HG03469 (cell line): ENCODE results near the gene C4orf54.

ENCODE experiments used
- ATAC-seq: cut with Tn5 transposase; IDR thresholded peaks from one replicate; pipeline ENCODE4 v1.9.1; 2021; ENCODE audit warnings: mild to moderate bottlenecking, moderate library complexity, moderate number of reproducible peaks; ENCODE audit not compliant: unreplicated experiment

The C4orf54 gene

DNA sequence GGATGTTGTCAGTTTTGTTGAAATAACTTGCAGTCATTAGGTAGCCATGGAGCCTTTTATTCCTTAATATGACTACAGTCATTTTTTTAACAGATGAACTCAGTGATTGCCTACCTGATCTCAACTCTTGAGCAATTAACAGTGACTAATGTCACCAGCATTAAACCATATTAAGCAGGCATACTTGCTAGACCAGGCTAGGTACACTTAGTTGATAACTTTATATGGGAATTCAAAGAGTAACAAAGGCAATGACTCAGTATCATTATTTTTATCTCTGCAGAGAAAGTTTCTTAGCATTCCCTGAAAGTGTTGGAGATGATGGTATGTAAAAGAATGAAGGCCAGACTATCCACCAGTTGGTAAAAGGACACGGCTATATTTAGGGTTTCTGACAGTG lies at the start of gene C4orf54:
Gene C4orf54, minus strand, starts transcription at position 31 of the 400 bp plus-strand sequence. CDS start 3,180 bp downstream, outside the sequence.
- ATAC-seq, result no peak

DNA sequence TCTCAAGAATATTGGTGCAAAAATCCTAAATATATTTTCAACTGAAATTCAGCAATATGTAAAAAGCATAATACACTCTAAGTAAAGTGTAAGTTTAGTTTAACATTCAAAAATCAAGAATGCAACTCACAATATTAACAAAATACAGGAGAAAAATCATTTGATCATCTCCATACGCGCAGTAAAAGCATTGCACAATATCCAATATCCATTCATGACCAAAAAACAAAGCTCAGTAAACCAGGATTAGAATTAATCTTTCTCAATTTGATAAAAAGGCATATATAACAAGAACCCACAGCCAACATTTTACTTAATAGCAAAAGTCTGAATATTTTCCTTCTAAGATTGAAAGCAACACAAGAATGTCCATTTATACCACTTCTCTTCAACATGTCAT lies 48.3 kb upstream of the C4orf54 start:
- ATAC-seq, result no peak

DNA sequence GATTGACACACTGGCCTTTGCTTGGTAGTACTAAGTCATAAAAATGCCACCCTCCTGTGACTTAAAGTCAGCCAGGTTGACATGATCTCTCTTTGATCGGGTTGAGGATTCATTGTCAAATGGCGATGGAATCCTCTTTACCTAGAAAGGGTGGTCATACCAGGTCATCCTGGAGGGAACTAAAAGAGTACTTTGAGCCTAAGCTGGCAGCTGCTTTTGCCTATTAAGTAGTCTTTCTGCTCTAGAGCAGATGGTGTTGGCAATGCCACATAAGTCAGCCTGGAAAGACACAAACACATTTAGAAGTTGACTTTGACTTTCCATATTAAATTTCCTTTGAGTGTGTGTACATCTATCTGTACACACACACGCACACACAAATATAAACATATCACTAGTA lies 39.2 kb upstream of the C4orf54 start:
- ATAC-seq, result no peak

DNA sequence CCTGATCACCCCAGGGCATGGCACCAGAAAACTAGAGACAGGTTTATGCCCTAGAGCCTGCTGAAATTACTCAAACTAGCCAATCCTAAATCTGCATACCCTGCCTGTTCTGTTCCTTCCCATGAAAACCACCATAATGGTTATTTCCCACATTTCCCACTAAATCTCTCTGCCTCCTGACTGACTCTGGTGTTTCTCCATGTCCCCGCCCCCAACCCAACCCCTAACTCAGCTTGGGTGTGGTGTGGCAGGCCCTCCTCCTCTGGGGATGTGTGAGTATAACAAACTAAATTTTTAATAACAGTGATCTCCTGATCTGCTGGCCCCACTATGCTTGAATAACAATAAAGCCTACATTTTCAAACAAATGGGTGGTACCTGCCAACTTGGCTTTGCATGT lies 35.5 kb upstream of the C4orf54 start:
- no peak for ATAC-seq

DNA sequence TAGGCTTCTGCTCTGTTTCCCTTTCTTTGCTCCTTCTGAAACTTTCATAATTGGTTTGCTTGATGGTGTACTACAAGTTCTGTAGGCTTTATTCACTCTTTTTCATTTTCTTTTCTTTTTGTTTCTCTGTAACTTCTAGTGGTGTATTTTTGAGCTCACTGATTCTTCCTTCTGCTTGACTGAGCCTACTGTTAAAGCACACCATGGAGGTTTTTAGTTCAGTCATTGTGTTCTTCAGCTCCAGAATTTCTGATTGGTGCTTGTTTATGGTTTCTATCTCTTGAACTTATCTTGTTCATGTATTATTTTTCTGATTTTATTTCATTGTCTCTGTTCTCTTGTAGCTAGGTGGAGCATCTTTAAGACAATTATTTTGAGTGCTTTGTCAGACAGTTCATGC lies 33.4 kb upstream of the C4orf54 start:
- ATAC-seq, result no peak

DNA sequence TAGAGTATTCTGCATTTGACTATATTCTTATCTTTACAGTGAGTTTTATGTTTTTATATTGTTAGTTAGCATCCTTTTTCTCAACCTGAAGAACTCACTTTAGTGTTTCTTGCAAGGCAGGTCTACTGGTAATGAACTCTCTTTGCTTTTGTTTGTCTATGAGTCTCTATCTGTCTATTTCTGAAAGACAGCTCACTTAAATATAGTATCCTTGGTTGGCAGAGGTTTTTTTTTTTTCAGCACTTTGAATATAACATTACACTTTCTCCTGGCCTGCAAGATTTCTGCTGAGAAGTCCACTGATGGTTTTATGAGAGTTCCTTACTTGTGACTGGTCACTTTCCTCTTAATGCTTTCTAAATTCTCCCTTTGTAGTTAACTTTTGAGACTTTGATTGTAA lies 32.8 kb upstream of the C4orf54 start:
- ATAC-seq, result no peak

DNA sequence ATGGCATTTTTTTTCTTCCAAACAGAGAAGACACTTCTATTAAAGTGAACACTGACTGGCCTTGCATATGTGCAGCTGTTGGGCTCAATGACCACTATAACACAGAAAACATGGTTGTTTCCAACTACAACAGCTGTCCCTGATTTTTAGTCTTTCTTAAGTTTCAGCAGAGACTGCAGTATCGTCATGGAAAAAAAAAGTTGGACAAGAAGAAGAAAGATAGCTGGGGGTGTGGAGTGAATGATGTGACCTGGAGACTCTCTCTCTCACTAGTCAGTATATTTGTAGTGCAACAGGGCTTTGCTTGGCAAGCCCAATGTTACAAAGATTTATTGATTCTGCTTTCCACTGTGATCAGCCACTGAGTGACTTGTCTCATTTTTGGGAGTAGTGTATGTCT lies 29.5 kb upstream of the C4orf54 start:
- no peak for ATAC-seq

DNA sequence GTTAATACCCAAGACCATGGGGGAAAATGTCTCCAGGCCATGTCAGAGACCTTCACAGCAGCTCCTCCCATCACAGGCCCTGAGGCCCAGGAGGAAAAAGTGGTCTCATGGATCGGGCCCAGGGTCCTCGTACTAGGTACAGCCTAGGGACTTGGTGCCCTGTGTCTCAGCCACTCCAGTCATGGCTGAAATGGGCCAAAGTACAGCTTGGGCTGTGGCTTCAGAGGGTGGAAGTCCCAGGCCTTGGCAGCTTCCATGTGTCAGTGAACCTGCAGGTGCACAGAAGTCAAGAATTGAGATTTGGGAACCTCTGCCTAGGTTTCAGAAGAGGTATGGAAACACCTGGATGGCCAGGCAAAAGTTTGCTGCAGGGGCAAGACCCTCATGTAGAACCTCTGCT lies 27.6 kb upstream of the C4orf54 start:
- no peak for ATAC-seq

DNA sequence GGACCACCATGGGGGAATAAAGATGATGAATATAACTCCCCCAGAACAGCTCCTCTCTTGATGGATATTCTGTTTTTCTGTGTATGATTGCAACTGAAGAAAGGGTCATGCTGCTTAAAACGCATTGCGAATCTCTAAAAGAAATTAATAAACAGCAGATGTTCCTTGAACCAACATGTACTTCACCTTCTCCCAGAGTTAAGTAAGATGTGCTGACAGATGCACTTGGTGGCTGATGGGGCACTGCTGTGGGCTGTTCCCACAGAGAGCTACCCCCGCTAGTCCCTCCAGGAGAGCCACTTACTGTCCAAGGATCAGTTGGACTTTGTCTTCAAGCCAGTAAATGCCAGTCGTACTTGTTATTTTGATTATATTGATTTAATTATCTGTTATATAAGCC lies 26.3 kb upstream of the C4orf54 start:
- no peak for ATAC-seq

DNA sequence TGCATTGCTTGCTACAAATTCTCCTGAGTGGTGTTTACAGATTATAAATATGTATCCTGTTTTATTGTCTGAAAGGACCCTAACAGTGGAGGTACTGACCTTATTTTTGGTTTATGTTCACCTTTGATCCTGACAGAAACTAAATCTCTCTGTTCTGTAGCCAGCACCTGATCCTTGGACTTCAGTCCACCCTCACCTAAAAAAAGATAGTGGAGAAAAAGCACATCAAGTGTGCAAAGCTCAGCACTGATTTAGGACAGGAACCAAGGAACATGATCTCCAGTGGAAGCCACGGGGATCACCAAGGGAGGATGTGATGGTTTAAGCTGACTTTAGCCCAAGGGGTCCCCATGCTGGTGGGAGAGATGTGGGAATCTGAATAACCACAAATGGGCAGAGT lies 22.3 kb upstream of the C4orf54 start:
- no peak for ATAC-seq

DNA sequence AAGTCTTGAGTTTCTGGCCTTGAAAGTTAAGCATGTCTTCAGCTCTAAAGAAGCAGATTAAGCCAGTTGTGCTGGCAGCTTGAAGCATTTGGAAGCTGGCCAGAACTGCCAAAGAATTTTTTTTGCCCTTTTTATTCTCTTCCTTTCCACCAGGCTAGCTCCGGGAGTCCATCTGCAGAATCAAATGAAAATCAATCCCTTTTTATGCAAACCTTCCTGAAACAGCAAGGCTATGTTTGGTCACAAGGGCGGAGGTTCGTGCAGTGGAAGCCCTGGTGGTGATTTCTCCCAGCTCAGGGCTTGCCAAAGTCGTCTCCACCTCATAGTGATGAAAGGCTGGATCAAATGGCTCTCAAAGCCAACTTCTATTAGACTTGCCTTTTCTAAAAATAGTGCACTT lies 21.6 kb upstream of the C4orf54 start:
- no peak for ATAC-seq

DNA sequence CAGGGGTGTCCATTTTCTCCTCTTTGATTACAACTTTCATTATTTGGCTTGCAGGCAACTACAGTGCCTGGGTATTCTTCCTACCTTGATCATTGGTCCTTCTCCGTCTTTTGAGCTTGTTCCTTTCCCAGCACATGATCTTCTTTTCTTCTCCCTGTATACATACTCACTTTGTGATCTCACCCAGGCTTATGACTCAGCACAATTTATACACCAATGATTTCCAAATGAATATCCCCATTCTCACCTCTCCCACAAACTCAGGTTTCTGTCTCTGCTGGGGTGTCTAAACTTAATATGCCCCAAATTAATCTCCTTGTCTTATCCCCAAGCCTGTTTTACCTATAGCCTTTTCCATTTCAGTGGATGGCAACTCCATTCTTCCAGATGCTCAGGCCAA lies 19.5 kb upstream of the C4orf54 start:
- no peak for ATAC-seq

DNA sequence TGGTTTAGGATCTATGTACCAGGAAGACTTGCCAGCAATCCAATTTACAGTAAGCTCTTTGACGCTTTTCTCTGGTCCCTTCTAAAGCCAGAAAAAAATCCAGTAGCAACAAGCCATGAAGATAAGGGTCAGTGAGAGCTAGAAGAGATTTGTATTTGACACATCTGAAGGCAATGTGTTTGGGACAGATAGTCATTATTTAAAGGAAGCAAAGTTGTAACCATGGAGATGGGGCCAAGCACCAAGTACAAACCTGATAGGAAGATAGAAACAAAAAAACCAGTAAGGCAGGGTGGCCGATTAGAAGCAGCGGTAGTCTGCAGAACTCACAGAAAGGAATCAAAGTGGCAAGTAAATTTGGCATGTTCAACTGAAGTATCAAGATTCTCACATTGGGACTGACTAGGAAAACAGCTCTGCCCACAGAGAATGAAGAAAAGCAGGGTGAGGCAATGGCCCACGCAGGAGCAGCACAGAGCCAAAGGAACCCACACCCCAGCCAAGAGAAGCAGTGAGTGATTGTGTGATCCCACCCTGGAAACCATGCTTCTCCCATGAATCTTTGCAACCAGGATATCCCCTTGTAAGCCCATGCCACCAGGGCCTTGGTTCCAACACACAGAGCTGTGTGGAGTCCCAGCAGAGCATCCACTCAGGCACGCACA lies 12.9 kb upstream of the C4orf54 start:
- ATAC-seq, result no peak

DNA sequence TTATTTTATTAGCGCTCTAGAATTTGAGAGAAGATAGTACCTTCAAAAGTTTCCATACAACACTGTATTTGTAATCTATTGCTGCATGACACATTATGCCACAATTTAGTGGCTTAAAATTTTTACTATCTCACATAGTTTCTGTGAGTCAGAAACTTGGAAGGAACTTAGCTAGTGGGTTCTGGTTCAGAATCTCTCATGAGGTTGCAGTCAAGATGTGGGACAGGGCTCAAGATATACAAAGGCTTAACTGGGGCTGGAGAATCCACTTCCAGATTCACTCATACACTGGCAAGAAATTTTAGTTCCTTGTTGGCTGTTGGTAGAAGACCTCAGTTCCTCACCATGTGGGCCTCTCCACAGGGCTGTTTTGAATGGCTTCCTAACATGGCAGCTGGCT lies 11.5 kb upstream of the C4orf54 start:
- no peak for ATAC-seq

DNA sequence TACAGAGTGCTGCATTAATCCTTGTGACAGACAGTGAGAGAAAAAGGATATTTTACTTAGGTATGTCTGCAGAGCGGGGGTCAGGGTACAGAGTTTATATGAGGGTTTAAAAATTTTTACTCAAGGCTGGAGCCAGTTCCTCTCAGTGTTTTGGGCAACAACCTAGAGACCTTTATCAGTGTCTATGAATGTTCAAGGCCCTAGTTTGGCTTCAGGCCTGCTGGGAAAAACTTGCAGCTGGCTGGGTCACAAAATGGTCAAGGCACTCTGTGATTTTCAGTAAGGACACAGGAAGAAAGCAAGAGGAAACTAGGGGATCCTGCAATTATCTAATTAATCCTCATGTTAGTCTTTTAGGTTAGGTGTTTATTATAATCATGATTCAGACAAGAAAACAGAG lies 10.8 kb upstream of the C4orf54 start:
- no peak for ATAC-seq

DNA sequence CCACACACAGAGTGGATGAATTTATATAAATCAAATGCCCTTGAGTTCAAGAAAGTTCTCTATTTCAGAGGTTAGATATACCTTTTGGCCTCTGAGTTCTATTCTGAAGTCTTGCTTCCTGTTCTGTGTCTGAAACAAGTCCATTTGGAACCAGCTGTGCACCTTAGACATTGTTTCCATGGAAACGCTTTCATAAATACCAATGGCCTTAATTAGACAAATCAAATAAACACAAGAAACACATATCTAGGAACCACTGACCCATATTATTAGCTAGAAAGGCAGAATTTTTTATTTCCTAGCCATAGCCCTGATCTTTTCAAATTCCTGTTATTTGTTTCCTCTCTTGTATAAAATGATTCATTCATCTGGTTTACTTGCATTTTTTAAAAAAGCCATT lies 8.4 kb upstream of the C4orf54 start:
- no peak for ATAC-seq

DNA sequence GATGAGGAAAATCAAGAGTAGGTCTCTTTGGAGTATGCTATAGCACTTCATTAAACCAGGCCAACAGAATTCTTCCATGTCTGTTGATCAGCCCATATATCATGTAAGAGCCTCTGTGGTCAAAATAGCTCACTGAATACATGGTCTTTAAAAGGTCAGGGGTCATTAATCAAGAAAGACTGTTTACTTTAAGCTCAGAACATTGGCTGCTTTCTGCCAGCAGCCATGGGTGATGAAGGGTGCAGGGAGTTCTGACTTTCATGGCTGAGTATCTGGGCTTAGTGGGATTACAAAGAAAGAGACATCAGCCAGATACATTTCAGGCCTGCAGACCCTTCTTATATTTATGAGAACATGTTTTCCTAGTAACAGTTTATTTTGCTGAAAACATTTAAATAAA lies 7.1 kb upstream of the C4orf54 start:
- ATAC-seq, result no peak

DNA sequence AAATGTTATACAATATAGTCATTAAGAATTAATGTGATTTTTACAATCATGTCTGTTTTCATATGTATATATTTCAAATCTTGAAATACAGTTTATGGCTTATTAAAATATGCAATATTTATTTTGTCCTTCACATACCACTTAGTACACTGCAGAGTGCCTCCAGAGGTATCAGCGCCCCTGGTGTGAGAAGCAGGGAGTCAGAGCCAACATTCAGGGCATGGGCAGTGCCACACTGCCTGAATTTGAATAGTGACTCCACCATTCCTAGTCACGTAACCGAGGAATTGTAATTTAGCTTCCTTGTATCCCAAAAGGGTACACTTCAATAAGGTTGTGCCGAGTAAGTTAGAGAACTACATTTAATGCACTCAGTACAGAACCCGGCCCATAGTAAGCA lies 4.3 kb upstream of the C4orf54 start:
- no peak for ATAC-seq

DNA sequence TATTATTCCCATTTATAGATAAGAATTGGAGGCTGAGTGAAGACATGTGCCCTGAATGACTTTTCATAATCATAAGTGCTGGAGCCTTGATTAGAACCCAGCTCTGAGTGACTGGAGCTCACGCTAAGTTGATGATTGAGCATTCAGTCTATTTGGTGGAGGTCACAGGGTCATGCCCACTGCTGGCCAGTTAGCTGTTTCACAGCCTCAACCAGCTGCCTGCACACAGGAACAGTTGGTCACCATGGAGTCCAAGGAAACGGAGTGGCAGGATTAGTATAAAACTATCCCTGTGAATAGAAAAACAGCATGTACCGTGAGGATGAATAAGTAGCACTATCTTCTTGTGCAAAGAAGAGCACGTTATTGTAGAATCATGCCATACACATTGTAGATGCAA lies 1.0 kb upstream of the C4orf54 start:
- no peak for ATAC-seq

DNA sequence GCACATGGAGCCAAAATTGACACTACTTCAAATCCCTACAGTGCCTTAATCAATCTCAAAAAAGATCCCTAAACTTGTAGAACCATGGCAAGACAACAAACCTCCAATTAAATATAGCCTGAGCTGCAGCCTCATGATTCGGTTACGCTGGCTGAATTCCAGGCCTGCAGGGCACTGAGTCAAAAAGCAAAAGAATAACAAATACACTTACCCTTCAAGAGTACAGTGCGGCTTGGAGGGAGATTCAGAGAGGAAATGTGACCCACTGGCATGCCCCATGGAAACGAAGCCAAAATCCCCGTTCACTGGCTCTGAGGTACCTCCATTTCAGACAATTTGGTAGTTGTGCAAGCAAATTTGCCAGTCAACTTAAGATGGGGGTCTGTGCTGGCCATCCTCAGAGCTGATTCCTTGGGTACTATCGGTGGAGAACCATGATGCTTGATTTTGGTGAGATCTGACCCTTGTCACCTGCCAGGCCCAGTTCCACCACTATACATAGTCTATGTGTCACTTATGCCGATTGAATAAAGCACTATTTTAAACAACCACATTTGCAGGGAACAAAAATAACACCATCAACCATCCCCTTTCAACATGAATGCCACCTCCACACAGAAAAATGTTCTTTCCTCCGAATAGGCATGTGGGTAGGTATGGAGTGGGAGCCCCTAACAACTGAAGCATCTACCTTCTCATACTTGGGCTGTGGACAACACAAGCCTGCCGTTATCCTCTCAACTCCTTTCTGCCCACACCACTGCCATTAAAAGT lies 2.1 kb downstream of the C4orf54 start:
- ATAC-seq, result no peak

DNA sequence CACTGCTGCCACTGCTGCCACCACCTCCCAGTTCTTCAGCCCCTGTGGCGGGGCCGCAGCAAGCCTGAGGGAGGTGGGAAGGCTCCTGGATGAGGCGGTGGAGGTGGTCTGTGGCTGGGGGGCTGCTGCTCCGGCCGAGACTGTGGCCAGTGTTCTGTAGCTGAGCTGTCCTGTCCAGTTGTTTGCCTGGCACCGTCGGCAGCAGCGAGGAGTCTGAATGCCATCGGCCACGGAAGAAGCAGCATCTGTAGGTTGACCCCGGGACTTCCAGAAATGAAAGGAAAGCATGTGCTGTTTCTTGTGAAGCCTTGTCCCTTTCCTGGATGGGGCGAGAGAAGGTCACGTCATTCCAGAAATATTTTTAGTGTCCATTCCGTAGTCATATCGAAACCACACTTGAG lies 3.3 kb downstream of the C4orf54 start:
- ATAC-seq, result no peak

DNA sequence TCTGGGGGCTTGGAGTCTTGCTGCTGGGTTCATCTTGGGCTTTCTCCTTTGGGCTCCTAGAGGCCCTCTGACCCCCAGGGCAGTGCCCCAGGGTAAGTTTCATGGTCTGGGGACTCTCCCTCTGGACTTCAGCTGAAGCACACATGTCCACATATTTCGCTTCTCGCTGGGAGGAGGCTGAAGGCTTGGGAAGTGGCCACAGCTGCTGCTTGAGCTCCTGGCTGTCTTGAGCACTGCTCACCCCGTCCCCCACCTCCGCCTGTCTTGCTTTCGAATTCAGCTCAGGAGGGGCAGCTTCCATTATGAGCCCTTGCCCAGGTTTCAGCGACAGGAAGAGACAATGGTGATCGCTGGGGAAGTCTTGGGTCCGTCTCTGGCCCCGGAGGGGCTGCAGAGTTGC lies 3.7 kb downstream of the C4orf54 start:
- ATAC-seq, result no peak
